Thyroid gland (tissue), 4 donors: ENCODE results near the gene PIK3R5.

ENCODE experiments used
- CTCF ChIP-seq, 6 experiments: fragments of 200-600 bp in 3 of 6; fragments of 450-650 bp in 3 of 6; sonication (generic) in 3 of 6; IDR thresholded peaks; one replicate each; pipeline ENCODE4 v1.5.1; 2016 to 2019; ENCODE audit warnings: antibody characterized with exemption in 6 of 6, mild to moderate bottlenecking in 2 of 6, inconsistent platforms in 1 of 6, moderate library complexity in 1 of 6
- POLR2A ChIP-seq, 2 donors: fragments of 450-650 bp; IDR thresholded peaks; one replicate each; pipeline ENCODE4 v1.6.1; 2017; ENCODE audit warnings: antibody characterized with exemption in 2 of 2, mild to moderate bottlenecking in 2 of 2, moderate library complexity in 1 of 2

GRCh38 chr17:8847891-8848290 is 117.6 kb downstream of the PIK3R5 start:
- TF ChIP-seq POLR2A (IDR thresholded peaks at IDR 0.05) (no peak), CTCF (IDR thresholded peaks at IDR 0.05) (no peak)
